C4-2B (cell line): ENCODE measurements around the gene MTR.

ENCODE experiments used
- H3K27ac ChIP-seq: fragments of 450-650 bp; 2 replicates; pipeline ENCODE4 v1.5.1; 2017
- ZFX ChIP-seq: fragments of 450-650 bp; IDR thresholded peaks from 2 replicates; pipeline ENCODE4 v1.6.1; 2017
- TF ChIP-seq, protein P1 (sequence below): fragments of 450-650 bp; conservative IDR thresholded peaks from 2 replicates; pipeline ENCODE4 v1.5.1; 2017; ENCODE audit warnings: mild to moderate bottlenecking

MTR gene

DNA sequence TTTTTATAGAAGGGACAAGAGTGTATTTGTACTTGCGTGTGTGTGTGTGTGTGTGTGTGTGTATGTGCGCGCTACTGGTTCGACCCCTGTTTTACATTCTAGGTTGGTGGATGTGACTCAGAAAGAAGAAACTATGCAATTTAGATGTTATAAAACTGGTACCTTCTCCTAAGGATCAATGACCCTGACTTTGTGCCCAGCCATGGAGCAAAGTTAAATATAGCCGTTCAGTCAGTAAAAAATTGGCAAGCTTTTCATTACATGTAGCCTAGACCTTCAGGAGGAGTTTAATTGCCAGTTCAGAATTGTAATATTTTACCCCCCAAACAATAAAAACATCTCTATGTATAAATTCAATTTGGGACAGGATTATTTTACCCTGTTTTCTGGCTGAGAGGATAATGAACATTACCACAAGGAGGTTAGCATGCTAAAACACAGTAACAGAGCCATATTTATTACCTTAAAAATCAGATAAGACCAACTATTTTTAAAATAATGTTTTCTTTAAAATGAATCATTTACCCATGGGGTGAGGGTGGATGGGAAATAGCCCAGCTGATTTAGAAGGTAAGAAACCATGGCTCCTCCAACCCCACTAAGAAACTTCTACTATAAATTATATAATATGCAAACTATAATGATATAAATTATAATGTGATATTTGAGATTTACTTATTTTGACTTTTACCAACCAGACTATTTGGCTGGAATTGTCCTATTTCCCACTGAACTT, 33.5 kb upstream of the MTR start:
- H3K27ac ChIP-seq, result no peak overlapping the region
- no peak for TF ChIP-seq ZFX
- TF ChIP-seq, protein P1, sequence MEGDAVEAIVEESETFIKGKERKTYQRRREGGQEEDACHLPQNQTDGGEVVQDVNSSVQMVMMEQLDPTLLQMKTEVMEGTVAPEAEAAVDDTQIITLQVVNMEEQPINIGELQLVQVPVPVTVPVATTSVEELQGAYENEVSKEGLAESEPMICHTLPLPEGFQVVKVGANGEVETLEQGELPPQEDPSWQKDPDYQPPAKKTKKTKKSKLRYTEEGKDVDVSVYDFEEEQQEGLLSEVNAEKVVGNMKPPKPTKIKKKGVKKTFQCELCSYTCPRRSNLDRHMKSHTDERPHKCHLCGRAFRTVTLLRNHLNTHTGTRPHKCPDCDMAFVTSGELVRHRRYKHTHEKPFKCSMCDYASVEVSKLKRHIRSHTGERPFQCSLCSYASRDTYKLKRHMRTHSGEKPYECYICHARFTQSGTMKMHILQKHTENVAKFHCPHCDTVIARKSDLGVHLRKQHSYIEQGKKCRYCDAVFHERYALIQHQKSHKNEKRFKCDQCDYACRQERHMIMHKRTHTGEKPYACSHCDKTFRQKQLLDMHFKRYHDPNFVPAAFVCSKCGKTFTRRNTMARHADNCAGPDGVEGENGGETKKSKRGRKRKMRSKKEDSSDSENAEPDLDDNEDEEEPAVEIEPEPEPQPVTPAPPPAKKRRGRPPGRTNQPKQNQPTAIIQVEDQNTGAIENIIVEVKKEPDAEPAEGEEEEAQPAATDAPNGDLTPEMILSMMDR, result no peak

DNA sequence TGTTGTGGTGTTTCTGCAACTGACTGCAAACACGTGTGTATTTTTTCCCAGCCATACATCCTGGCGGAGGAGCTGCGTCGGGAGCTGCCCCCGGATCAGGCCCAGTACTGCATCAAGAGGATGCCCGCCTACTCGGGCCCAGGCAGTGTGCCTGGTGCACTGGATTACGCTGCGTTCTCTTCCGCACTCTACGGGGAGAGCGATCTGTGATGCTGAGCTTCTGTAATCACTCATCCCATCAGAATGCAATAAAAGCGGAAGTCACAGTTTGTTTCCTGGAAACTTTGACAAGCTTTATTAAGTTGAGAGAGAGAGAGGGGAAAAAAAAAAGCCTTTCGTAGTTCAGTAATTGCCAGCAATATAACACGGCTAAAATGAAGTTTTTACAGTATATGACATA, 32.7 kb upstream of the MTR start:
- H3K27ac ChIP-seq, result no peak overlapping the region
- TF ChIP-seq, protein P1, result no peak
- no peak for TF ChIP-seq ZFX

DNA sequence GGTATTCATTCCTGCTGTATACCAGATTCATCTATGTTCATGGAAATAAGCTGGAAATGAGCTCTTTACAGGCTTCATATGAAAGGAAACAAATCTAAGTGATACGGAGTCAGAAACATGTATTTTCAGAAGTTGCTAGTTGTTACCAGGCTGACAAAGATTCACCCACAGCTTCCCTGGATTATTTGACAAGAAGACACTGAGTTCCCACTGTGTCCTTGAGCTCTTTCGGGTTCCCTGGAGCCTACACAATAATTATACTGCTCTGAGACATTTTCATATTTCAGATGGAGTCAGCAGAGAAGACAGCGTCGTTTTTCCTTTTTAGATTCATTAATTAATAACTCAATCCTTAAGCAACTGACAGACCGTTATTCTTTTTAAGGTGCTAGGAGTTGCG, 29.3 kb upstream of the MTR start:
- no peak overlapping the region for H3K27ac ChIP-seq
- TF ChIP-seq, protein P1, result no peak
- TF ChIP-seq ZFX, result no peak

DNA sequence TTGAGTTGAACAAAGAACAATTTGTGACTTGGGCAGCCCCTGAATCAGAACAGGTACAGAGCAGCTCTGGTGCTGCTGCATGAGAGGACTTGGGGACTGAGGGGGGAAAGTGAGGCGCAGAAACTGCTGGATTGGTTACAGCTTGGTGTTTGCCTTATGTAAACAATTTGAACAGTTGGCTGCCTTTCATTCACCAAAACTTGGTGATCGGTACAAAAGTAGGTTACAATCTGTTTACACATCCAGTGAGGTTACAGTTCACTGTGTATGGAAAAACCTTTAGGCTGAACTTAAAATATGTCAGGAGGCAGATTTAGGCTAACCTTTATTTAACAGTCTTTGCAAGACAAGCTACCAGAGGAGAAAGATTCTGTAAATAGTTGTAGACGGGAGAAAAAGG, 28.6 kb upstream of the MTR start:
- no peak overlapping the region for H3K27ac ChIP-seq

DNA sequence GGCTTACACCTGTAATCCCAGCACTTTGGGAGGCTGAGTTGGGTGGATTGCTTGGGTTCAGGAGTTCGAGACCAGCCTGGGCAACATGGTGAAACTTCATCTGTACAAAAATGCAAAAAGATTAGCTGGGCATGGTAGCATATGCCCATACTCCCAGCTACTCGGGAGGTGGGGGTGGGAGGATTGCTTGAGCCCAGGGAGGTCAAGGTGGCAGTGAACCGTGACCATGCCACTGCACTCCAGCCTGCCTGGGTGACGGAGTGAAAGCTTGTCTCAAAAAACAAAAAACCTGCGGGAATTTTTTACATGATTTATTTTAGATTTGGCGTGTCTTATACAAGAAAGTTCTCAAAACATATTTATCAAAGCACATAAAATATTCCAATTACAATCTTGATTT, 27.8 kb upstream of the MTR start:
- no peak overlapping the region for H3K27ac ChIP-seq
- TF ChIP-seq, protein P1, result no peak
- no peak for TF ChIP-seq ZFX

More for the DNA sequence above, 28.6 kb upstream of the MTR start:
- TF ChIP-seq, protein P1, result no peak
- TF ChIP-seq ZFX, result no peak

DNA sequence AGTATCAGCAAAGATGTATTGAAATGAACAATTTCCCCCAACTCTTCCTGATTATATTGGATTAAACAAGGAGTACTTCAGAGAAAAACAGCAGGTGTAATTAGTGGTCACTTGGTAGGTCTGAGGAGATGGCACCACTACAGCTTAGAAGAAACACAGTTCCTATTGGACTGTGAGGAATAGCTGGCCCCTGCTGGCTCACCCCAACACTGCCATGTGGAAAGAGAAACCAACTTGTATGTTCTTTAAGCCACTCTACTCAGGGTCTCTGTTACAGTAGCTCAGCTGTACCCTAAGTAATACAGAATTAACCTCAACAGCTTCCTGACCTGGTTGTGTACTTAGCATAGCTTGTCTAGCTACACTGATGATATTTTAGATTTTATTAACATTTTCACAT, 26.5 kb upstream of the MTR start:
- no peak overlapping the region for H3K27ac ChIP-seq
- TF ChIP-seq, protein P1, result no peak
- no peak for TF ChIP-seq ZFX

DNA sequence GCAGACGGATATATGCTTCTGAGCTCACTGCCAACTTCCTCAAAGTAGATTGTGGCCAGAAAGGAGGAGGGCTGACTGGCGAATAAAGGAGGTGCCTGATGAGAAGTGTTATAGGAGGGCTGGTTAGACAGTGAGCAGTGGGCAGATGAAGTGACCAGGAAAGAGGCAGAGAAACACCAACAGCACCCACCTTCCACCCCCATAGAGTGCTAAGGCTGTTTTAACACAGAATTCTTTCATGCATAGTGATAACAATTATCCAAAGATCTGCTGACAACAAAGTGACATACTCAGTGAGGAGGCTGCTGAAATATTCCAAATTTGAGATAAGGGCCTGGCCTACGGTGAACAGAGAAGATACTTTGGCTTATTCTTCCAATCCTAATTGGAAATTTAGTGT, 21.2 kb upstream of the MTR start:
- H3K27ac ChIP-seq, result no peak overlapping the region
- TF ChIP-seq, protein P1, result no peak
- no peak for TF ChIP-seq ZFX
